PC-9 (cell line): ENCODE data around the gene PANK3.

Experiments used
- EZH2 ChIP-seq: fragments of 200-600 bp; sonication (generic); IDR thresholded peaks from 2 replicates; pipeline ENCODE4 v1.8.0; 2017; ENCODE audit warnings: antibody characterized with exemption, low read depth
- TF ChIP-seq, protein P1 (sequence below): fragments of 200-600 bp; sonication (generic); conservative IDR thresholded peaks from 2 replicates; pipeline ENCODE4 v1.6.1; 2017; ENCODE audit warnings: mixed run types, antibody characterized with exemption, mild to moderate bottlenecking, moderate library complexity

DNA sequence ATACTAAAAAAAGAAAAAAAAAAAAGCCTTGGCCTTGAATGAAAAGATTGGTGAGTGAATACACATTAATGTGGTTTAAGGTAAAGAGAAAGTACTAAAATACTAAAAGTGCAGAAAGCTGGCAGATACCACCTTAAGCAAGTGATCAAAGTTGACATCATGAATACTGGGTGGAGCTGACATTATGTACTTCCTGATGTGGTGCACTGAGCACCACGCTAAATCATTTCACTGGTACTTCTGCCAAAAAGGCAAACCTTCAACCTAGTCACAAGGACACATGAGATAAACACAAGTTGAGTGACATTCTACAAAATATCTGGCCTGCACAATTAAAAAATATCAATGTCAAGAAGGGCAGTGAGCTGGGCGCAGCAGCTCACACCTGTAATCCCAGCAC is 33.8 kb upstream of the PANK3 start:
- TF ChIP-seq, protein P1, sequence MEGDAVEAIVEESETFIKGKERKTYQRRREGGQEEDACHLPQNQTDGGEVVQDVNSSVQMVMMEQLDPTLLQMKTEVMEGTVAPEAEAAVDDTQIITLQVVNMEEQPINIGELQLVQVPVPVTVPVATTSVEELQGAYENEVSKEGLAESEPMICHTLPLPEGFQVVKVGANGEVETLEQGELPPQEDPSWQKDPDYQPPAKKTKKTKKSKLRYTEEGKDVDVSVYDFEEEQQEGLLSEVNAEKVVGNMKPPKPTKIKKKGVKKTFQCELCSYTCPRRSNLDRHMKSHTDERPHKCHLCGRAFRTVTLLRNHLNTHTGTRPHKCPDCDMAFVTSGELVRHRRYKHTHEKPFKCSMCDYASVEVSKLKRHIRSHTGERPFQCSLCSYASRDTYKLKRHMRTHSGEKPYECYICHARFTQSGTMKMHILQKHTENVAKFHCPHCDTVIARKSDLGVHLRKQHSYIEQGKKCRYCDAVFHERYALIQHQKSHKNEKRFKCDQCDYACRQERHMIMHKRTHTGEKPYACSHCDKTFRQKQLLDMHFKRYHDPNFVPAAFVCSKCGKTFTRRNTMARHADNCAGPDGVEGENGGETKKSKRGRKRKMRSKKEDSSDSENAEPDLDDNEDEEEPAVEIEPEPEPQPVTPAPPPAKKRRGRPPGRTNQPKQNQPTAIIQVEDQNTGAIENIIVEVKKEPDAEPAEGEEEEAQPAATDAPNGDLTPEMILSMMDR: no peak
- TF ChIP-seq EZH2: no peak
